Pancreas (tissue), 10 donors: ENCODE results near the gene CLEC9A. TPM values are rescaled to one million over a fixed set of nuclear protein-coding genes. Genes with fewer than 3 reads are reported as not detected.

ENCODE experiments used
- ATAC-seq, 4 donors: fragments of 200-7000 bp; cut with Tn5 transposase; one replicate each; pipeline versions ENCODE4 v1.8.0 to v1.9.1; 2020; ENCODE audit warnings: mild to moderate bottlenecking in 4 of 4, moderate library complexity in 4 of 4
- DNase-seq, 6 donors: peaks; one replicate each; pipeline ENCODE4 v3.0.0-alpha.2; 2020
- FAIRE-seq: peaks from 2 replicates; lab custom pipeline; 2012; peaks lifted over from hg19 to GRCh38; lab: Jason Lieb, UNC
- H3K27ac ChIP-seq, 4 donors: fragments of 200-600 bp; sonication (generic); 1 replicate in 3 of 4; 2 replicates in 1 of 4; pipeline versions ENCODE4 v1.5.0 to v1.8.0; 2020
- H3K27me3 ChIP-seq, 4 donors: fragments of 200-600 bp; one replicate each; pipeline ENCODE4 v1.8.0; 2021
- H3K36me3 ChIP-seq, 3 donors: fragments of 200-600 bp; sonication (generic) in 1 of 3; one replicate each; pipeline versions ENCODE4 v1.5.0 to v1.8.0; 2020 to 2021
- H3K4me1 ChIP-seq, 3 donors: fragments of 200-600 bp; one replicate each; pipeline ENCODE4 v1.8.0; 2021
- H3K4me3 ChIP-seq, 4 donors: fragments of 200-600 bp; sonication (generic) in 2 of 4; one replicate each; pipeline versions ENCODE4 v1.5.0 to v1.8.0; 2020 to 2021
- H3K9me3 ChIP-seq, 4 donors: fragments of 200-600 bp; one replicate each; pipeline ENCODE4 v1.8.0; 2021
- CTCF ChIP-seq, 4 donors: fragments of 200-600 bp; sonication (generic) in 3 of 4; IDR thresholded peaks; one replicate each; pipeline versions ENCODE4 v1.5.0 to v1.8.0; 2021; ENCODE audit warnings: antibody characterized with exemption in 4 of 4
- WGBS, 2 donors: extraction: QIAGEN DNeasy Blood & Tissue Kit; methylation state at CpG; one replicate each; pipeline ENCODE4 v1.1.7; 2013; 5-methylcytosine and 5-hydroxymethylcytosine counted together
- intact Hi-C, 3 donors: fragments of 100-400 bp; cut with DNase I; formaldehyde crosslinking; loops; one replicate each; pipeline versions ENCODE4 v1.11.1 to v1.14.2; 2022
- polyA plus RNA-seq, 2 donors: library from polyadenylated mRNA; stranded (reverse); fragments of 200-250 nt; gene quantifications; one replicate each; pipeline ENCODE4 v1.2.3, GENCODE V29; 2013
- total RNA-seq, 6 donors: library from RNA; stranded (reverse); fragmentation: NEBNext Ultra II Directional in 4 of 6; extraction: Animal tissue kit (Norgen Biotek cat#: 25700) in 4 of 6; gene quantifications; one replicate each; pipeline versions ENCODE4 v1.2.1 to v1.2.4, GENCODE V29; 2021 to 2023
- donor health status: healthy with polysubstance abuse.
- donor health status: DM: no; HTN: no; CAD: no; lungs with moderate emphysema.
- donor health status: DM: no; HTN: no; CAD: no.
- donor health status: control.
- donor health status: control.
- donor health status: Bipolar disorder and iron deficiency.
- donor health status: DM: yes; HTN: yes; CAD: no.
- donor health status: DM: no; HTN: no; CAD: no.
- donor health status: DM: no; HTN: no; CAD: no.
- donor health status: DM: yes; HTN: yes; CAD: no.

The CLEC9A gene
- total and polyA plus RNA-seq, 8 donors: 0.09 to 0.22 (median 0.18) TPM; not detected in 5

GRCh38 chr12:10069099-10069498 is 38.6 kb downstream of the CLEC9A start:
- intact Hi-C loops: no loop called here
- FAIRE-seq (no peak), DNase-seq (no peak), ATAC-seq (peak in 2 of 4 donors; percentile 50 to 54)
- 54 to 63% methylated on average over 4 of the region's 4 CpGs for WGBS, 2 donors
- Histone ChIP-seq H3K27ac (peak overlapping the region in 2 of 4 donors; percentile 62 to 66), H3K27me3 (no peaks in the 10 kb centered on the region), H3K4me3 (no peak overlapping the region), H3K36me3 (no peaks in the 10 kb centered on the region), H3K9me3 (no peaks in the 10 kb centered on the region), H3K4me1 (peaks cover 0 to 3% (median 0%) of the 10 kb centered on the region in 3 donors)
- TF ChIP-seq CTCF (IDR thresholded peaks at IDR 0.05): no peak

- ATAC-seq (no peak), DNase-seq (no peak), FAIRE-seq (no peak)
- Histone ChIP-seq H3K4me3 (no peak overlapping the region), H3K4me1 (peaks cover 0 to 3% (median 0%) of the 10 kb centered on the region in 3 donors), H3K36me3 (no peaks in the 10 kb centered on the region), H3K27me3 (no peaks in the 10 kb centered on the region), H3K27ac (no peak overlapping the region), H3K9me3 (no peaks in the 10 kb centered on the region)
- 12 to 14% methylated on average over 3 of the region's 3 CpGs for WGBS, 2 donors
- intact Hi-C loops: no loop called here
- no peak for TF ChIP-seq CTCF (IDR thresholded peaks at IDR 0.05)
Measured at GRCh38 chr12:10069976-10070375, 39.5 kb downstream of the CLEC9A start.

- no peak for DNase-seq
Measured at GRCh38 chr12:10070380-10070779, 39.9 kb downstream of the CLEC9A start.

GRCh38 chr12:10072131-10072530 is 41.6 kb downstream of the CLEC9A start:
- no peaks in the 10 kb centered on the region for H3K27me3 ChIP-seq
- H3K9me3 ChIP-seq: no peaks in the 10 kb centered on the region
- WGBS, 2 donors: 81 to 89% methylated on average over 2 of the region's 2 CpGs
- H3K36me3 ChIP-seq: no peaks in the 10 kb centered on the region
- no peak overlapping the region for H3K4me3 ChIP-seq
- H3K4me1 ChIP-seq: peaks cover 0 to 3% (median 0%) of the 10 kb centered on the region in 3 donors
- no peak for DNase-seq
- intact Hi-C loops: no loop called here
- H3K27ac ChIP-seq: no peak overlapping the region
- FAIRE-seq: no peak
- no peak for TF ChIP-seq CTCF (IDR thresholded peaks at IDR 0.05)
- ATAC-seq: no peak

More at GRCh38 chr12:10070380-10070779, 39.9 kb downstream of the CLEC9A start:
- no peaks in the 10 kb centered on the region for H3K27me3 ChIP-seq
- no peaks in the 10 kb centered on the region for H3K36me3 ChIP-seq
- H3K4me3 ChIP-seq: no peak overlapping the region
- ATAC-seq (no peak), FAIRE-seq (no peak)
- no peak for TF ChIP-seq CTCF (IDR thresholded peaks at IDR 0.05)
- WGBS, 2 donors: 81 to 86% methylated on average over 4 of the region's 4 CpGs
- no peak overlapping the region for H3K27ac ChIP-seq
- peaks cover 0 to 3% (median 0%) of the 10 kb centered on the region in 3 donors for H3K4me1 ChIP-seq
- H3K9me3 ChIP-seq: no peaks in the 10 kb centered on the region
- intact Hi-C loops: no loop called here

- no peak overlapping the region for H3K27ac ChIP-seq
- no peaks in the 10 kb centered on the region for H3K27me3 ChIP-seq
- ATAC-seq (no peak), DNase-seq (no peak), FAIRE-seq (no peak)
- TF ChIP-seq CTCF (IDR thresholded peaks at IDR 0.05): no peak
- H3K4me3 ChIP-seq: no peak overlapping the region
- WGBS, 2 donors: 83 to 87% methylated on average over 5 of the region's 5 CpGs
- intact Hi-C loops: no loop called here
- H3K4me1 ChIP-seq: no peaks in the 10 kb centered on the region
- H3K9me3 ChIP-seq: no peaks in the 10 kb centered on the region
- H3K36me3 ChIP-seq: no peaks in the 10 kb centered on the region
Measured at GRCh38 chr12:10073261-10073660, 42.8 kb downstream of the CLEC9A start.
